ENCODE data around the gene BDH1. TPM values are rescaled to one million over a fixed set of nuclear protein-coding genes. Genes with fewer than 3 reads are reported as not detected.
"Not testable (repeated sequence)": the region's sequence is repeated elsewhere in the genome, so short reads cannot be mapped to it uniquely, and the experiment has no call there.

BDH1 gene
- total RNA-seq, 1 donor from 2014 or later, result 6.6 TPM

DNA sequence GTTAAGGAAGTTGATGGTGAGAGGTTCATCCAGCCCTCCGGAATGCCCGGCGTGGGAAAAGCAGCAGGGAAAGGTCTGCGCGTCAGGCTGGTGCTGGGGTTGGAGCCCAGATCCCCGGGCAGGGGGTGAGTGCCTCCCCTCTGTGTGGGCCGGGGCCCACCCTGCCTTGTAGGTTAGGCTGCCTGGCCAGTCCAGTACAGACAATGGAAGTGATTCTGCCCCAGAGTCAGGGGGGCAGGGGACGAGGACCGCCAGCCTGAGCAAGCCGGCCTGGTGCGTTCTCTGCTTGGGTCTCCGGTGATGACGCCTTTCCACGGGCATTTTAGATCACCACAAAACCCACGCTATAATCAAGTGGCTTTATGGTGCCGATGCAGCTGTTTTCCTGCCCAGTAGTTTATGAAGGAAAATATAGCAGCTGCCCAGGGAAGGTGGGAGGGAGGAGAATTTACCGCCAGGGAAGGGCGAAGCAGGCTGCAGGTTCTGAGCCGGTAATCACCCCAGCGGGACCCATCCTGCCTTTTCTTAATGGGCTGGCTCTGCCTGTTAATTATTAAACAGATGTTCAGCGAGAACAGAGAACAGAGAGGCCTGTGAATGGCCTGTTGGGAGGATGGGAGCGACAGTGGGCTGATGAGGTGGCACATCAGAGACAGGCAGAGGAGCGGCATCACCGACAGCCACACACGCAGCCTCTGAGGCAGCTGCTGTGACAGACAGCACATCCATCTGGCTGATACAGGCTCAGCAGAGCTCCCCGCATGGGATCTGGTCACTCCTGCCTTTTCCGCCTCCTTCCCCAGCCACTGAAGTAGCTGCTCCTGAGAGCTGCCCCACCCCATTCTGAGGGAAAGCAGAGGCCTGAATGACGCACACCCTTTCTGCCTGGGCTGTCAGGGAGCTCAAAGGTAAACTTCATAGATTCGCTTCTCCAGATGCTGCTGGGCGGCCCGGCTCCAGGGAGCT, 35.2 kb downstream of the BDH1 start:
- DNase-seq (ENCODE audit: low read depth), result peak; percentile 91

DNA sequence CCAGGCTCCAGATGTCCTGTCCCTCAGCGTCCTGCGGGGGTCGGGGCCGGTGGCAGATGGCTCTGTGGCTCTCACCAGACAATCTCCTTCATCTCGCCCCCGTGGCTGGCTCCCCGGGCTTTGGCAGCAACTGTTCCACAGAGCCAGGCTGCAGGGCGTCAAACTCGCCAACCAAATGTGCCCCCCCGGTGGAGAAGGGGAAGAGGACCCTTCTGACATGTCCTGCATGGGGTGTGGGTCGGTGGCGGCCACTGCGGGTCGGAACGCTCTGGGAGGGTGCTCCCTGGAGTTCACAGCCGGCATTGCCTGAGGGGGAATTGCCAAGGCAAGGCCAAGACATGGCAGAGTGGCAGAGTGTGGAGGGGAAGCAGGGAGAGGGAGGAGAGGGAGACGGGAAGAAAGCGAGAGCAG, 36.0 kb downstream of the BDH1 start:
- no peak for DNase-seq (ENCODE audit: low read depth)

DNA sequence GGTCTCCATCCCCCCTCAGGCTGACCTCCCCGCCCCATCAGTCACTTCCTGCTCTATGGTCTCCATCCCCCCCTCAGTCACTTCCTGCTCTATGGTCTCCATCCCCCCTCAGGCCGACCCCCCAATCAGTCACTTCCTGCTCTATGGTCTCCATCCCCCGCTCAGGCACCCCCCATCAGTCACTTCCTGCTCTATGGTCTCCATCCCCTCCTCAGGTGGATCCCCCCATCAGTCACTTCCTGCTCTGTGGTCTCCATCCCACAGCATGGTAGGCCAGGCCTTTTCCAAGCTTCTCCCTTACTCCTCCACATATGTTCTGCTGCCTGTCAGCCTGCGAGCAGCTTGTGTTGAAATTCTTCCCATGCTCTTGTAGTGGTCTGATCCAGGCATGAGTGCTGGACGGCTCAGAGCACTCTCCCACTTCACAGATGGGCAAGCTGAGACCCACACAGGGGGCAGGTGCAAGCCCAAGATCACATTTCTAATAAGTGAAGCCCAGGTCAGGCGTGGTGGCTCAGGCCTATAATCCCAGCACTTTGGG, 36.8 kb downstream of the BDH1 start:
- DNase-seq (ENCODE audit: low read depth), result no peak

DNA sequence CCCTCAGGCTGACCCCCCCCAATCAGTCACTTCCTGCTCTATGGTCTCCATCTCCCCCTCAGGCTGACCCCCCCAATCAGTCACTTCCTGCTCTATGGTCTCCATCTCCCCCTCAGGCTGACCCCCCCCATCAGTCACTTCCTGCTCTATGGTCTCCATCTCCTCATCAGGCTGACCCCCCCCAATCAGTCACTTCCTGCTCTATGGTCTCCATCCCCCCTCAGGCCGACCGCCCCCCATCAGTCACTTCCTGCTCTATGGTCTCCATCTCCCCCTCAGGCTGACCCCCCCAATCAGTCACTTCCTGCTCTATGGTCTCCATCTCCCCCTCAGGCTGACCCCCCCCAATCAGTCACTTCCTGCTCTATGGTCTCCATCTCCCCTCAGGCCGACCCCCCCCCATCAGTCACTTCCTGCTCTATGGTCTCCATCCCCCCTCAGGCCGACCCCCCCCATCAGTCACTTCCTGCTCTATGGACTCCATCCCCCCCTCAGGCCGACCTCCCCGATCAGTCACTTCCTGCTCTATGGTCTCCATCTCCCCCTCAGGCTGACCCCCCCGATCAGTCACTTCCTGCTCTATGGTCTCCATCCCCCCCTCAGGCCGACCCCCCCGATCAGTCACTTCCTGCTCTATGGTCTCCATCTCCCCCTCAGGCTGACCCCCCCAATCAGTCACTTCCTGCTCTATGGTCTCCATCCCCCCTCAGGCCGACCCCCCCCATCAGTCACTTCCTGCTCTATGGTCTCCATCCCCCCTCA, 37.7 kb downstream of the BDH1 start:
- not testable (repeated sequence) for DNase-seq (ENCODE audit: low read depth)

DNA sequence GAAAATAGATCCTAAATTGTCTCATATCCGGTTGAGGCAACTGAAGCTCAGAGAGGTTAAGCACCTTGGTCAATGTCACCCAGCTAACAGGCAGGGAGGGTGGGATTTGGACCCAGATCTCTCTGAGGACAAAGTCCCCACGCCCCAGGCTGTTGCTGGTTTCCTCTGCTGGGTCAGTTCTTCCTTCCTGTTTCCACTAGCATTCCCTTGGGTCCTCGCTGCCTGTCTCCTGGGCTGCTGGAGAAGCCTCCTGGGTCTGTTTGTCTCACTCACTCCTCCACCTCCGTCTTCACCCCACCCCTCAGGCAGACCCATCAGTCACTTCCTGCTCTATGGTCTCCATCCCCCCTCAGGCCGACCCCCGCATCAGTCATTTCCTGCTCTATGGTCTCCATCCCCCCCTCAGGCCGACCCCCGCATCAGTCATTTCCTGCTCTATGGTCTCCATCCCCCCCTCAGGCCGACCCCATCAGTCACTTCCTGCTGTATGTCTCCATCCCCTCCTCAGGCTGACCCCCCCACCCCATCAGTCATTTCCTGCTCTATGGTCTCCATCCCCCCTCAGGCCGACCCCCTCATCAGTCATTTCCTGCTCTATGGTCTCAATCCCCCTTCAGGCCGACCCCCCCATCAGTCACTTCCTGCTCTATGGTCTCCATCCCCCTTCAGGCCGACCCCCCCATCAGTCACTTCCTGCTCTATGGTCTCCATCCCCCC, 38.7 kb downstream of the BDH1 start:
- not testable (repeated sequence) for DNase-seq (ENCODE audit: low read depth)

DNA sequence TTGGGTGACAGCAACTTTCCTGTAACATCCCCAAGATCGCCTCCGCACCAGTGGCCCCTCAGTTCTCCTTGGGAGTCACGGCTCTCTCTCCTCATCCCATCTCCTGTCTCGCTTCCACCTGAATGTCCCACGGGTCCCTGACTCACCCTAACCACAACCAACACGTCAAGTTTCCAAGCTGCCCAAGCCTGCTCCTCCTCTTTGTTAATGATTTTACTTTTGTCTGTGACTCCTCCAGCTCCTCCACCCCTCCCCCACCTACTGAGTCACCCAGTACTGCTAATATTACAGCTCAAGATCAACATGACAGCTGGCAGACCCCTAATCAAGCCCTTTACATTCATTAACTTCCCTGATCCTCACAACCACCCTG, 39.3 kb downstream of the BDH1 start:
- DNase-seq (ENCODE audit: low read depth), result peak; percentile 99

DNA sequence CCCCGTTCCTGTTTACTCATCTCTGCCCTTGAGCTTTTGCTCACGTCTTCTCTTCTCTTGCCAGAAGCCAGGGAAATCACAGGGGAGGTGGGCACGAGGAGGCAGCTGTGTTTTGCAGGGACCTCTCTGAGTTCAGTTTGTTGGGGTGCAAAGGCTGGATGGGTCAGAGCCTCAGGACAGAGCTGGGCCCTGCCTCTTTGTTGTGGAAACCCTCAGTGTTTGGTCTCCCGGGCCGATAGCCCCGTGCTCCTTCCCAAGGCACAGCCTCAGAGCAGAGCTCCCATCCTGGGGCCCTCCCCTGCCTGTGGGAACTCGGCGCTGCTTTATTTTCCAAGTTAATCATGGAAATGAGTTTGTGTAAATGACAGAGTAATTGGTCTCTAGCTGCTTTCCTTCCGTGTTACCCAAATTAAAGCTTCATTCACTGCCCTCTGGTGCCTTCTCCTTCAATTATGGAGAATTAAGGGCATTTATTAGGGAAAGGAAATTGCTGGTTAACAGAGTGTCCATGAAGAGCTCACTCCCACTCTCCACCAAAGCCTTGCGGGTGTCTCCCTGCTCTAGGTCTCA, 40.9 kb downstream of the BDH1 start:
- DNase-seq (ENCODE audit: low read depth), result no peak

DNA sequence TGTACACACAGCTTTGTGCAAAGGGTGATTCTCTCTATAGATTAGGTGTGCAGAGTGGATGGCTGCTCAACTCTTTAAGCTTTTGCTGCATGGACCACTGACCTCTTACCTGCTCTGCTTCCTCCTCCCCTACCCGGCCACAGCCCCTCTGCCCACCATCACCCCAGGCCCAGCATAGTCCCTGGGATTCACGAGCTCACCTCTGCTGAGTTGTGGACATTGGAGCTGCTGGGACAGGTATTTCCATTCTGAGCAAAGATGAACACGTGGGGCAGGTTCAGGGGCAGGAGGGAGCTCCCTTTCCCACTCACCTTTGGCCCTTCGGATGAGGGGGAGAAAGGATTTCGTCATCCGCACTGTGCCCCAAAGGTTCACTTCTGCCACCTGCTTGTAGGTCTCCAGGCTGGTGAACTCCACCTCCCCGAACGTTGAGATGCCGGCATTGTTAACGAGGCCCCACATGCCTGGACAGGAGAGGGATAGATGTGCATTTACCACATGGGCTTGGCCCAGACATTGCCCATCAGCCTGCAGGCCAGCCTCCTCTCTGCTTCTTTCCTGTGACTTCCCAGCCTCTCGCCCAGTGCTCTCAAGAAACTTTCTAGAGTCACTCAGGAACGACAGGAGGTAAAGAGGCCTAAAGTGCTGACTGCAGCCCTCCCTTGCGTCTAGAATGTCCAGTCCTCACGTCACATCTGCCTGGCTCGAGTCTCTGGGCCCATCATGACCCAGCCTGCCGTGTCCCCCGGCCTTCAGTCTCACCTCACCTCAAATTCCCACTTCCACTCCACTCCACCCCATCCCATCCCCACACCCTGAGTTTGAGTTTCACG, 41.6 kb downstream of the BDH1 start:
- DNase-seq (ENCODE audit: low read depth), result no peak

DNA sequence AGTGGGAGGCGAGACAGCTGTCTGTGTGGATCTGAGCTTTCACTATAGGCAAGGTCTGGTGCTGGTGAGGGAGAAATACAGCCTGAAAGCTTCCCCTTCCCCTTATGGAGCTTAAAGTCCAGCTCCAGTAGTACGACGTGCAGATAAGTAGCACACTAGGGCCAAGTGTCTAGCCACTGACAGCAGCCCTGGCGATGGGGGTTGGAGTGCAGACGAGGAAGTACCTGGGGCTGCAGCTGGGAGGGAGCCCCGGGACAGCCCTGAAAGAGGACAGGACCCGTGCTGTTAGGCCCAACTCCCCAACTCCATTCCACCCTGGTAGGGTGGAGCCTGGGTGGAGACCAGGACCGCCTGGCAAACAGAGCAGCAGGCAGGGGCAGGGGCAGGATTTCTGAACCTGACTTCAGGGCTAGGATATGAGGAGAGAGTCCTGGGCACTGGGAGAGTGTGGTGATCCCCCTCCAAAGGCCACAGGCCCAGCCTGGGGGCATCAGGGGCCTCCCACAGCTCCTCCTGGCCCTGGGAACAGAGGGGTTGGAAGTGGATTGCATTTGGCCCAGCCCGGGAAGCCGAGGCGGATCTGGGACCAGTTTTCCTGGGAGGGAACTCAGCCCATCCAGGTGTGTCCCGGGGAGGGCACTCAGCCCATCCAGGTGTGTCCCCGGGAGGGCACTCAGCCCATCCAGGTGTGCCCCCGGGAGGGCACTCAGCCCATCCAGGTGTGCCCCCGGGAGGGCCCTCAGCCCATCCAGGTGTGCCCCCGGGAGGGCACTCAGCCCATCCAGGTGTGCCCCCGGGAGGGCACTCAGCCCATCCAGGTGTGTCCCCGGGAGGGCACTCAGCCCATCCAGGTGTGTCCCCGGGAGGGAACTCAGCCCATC, 42.8 kb downstream of the BDH1 start:
- DNase-seq (ENCODE audit: low read depth), result no peak

DNA sequence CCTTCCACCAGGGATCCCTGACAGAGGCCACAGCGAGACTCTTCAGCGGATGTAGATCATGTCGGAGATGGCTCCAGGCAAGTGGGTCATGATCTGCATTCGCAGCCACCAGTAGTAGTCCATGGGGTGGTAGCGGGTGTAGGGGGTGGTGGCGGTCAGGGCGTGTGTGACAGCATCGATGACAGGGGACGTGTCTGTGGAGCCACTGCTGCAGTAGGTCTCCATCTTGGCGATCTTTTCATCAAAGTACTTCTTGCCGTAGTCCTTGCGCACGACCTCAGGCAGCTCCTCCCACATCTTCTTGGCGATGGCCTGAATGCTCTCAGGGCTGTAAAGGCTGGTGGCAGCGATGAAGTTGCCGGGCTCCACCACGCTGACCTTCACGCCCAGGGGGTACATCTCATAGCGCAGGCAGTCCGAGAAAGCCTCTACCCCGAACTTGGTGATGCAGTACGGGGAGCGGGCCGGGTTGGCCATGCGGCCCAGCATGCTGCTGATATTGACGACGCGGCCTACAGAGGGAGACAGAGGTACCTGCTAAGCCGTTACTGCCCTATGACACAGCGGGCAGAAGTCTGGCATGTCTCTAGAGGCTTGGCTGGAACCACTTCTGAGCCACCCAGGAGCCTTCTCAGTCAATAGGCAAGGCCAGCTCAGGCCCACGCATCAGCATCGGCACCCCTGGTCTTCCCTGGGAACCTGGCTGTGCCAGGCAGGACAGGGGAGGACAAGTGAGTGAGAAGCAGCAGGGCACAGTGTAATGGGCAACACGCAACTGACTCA, 43.7 kb downstream of the BDH1 start:
- DNase-seq (ENCODE audit: low read depth), result no peak

DNA sequence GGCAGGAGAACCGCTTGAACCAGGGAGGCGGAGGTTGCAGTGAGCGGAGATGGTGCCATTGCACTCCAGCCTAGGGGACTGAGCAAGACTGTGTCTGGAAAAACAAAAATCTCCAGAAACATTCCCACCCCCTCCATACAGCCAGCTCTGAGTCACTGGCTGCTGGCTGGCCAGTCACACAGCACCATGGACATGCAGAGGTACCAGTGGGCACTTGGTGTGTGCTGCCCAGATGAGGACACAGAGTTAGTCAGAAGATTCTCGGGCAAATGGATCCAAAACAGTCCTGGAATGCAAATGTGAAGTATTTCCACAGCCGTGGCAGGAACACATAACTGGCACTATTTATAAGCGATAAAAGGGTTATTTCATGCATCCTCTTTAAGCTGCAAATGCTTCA, 44.6 kb downstream of the BDH1 start:
- peak; percentile 77 for DNase-seq (ENCODE audit: low read depth)

DNA sequence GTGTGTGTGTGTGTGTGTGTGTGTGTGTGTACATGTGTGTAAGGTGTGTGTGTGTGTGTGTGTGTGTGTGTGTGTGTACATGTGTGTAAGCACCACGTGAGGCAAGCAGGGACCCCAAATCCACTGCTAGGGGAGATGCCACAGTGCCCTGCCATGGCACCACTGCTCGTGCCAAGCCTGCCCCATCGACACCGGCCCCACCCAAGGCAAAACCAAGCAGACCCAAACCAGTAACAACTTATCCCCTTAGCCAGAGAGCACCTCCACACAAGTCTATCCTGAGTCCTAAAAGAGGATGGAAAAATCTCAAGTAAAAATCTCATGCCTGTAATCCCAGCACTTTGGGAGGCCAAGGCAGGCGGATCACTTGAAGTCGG, 45.1 kb downstream of the BDH1 start:
- no peak for DNase-seq (ENCODE audit: low read depth)

DNA sequence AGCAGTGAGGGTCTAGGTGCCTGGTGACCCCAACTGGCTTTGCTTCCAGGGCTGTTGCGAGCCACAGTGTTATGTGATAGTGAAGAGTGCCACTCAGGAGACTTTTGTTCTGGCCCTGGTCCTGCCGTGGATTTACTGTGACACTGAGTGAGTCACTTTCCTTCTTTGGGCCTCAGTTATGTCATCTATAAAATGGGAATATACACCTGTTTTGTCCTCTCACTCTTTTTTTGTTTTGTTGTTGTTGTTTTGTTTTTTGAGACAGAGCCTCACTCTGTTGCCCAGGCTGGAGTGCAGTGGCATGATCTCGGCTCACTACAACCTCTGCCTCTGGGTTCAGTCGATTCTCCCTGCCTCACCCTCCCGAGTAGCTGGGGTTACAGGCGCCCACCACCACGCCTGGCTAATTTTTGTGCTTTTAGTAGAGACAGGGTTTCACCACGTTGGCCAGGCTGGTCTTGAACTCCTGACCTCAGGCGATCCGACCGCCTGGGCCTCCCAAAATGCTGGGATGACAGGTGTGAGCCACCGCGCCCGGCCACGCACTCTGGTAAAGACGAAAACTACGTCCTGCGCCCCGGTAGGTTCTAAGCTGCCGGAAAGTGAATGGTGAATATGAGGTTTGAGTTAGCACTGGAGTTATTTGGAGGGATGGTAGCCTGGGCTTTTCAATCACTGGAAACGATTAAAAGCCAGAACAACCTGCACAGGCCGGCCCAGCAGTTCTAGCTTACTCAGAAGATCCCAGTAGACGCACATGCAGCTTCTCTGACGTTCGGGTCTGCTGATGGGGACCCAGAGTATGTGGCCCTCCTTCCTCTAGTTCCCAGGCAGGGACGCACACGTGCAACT, 46.6 kb downstream of the BDH1 start:
- DNase-seq (ENCODE audit: low read depth), result no peak

DNA sequence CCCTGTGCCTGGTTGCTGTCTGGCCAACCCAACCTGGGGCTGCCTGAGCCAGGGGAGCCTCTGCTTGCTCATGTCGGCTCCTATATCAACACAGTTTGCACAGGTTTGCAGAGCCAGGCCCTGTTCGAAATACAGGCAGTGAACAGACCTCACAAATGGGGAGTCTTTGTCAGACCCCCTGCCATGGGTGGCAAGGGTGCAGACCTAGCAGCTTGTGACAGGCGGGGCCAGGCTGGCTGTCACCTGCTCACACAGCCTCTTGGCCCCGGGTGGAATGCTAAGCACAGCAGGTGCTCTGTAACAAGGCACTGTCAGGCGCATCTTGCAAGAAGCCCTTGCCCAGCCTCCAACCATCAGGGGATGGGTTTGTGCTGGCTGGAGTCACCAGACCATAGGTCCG, 47.3 kb downstream of the BDH1 start:
- no peak for DNase-seq (ENCODE audit: low read depth)

DNA sequence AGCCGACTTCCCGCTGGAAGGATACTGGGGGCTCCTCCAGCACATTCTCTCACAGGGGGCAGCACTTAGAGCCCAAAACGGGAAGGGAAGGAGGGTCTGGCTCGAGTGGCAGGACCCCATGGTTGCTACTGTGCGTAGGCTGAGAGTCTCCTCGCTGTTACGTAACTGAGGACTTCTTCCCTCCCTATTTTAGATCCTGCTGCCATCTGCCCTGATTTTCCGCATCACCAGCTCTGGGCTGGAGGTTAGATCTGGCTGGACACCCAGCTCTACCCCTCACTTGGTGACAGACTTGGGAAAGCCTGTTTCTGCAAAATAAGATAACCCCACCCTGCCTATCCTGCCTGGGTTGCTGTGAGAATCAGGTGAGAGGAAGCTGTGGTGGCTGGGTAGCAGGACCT, 47.7 kb downstream of the BDH1 start:
- DNase-seq (ENCODE audit: low read depth), result no peak

DNA sequence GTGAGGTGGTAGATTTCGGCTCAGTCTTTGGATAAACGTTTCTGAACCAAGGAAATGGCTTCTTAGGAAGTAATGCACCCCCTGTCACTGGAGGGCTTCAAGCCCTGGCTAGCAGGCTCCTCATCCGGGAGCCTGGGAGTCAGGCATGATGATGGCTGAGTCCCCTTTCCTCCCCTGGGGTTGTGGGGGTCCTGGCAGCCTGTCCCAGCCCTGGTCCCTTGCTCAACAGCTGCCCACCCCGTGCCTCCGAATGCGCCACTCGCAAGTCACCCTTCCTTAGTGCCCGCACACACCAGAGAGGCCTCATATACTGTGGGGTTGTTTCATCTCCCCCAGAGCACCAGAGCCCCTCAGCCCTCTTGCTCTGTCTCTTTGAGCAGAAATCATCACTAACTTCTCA, 48.2 kb downstream of the BDH1 start:
- no peak for DNase-seq (ENCODE audit: low read depth)

DNA sequence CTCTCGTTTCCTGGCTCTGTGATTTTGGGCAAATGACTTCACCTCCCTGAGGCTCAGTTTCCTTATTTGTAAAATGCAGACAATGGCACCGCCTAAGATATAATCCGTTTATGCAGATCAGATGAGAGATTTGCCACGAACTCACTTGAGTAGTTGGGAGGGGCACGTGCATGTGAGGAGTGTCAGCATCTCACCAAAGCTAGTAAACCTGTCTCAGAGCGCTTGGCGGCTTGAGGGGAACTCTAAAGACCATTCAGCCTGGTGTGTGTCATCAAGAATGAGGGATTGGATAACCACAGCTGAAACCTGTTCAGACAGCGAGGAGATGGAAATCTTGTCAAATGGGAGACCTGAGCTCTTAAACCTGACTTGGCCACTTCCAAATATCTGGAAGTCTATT, 48.7 kb downstream of the BDH1 start:
- no peak for DNase-seq (ENCODE audit: low read depth)
